GM18507 (cell line): Measurements from ENCODE around the gene WDR77.
A peak's percentile ranks its signal among the peaks of the same experiment; 100 is the strongest.

Source experiments
- DNase-seq: peaks from one replicate; pipeline ENCODE4 v3.0.0; 2011; ENCODE audit warnings: low read depth; ENCODE audit not compliant: insufficient read length; ENCODE audit errors: extremely low spot score
- FAIRE-seq: peaks from 2 replicates; lab custom pipeline; 2011; peaks lifted over from hg19 to GRCh38; lab: Jason Lieb, UNC

Gene WDR77

GRCh38 chr1:111444031-111444430 is 5.0 kb downstream of the WDR77 start:
- FAIRE-seq, result no peak
- DNase-seq, result no peak

GRCh38 chr1:111442457-111442856 is 6.6 kb downstream of the WDR77 start:
- FAIRE-seq, result no peak
- no peak for DNase-seq

GRCh38 chr1:111441573-111442192 is 7.4 kb downstream of the WDR77 start:
- DNase-seq (no peak), FAIRE-seq (no peak)

GRCh38 chr1:111439461-111440351 is 9.3 kb downstream of the WDR77 start:
- no peak for DNase-seq
- no peak for FAIRE-seq

GRCh38 chr1:111436726-111437125 is 12.3 kb downstream of the WDR77 start:
- DNase-seq, result no peak
- no peak for FAIRE-seq

- DNase-seq (no peak), FAIRE-seq (no peak)
Measured at GRCh38 chr1:111424281-111424680, 24.8 kb downstream of the WDR77 start.

- DNase-seq (no peak), FAIRE-seq (no peak)
Measured at GRCh38 chr1:111422546-111423391, 26.3 kb downstream of the WDR77 start.

GRCh38 chr1:111420377-111420776 is 28.7 kb downstream of the WDR77 start:
- FAIRE-seq (no peak), DNase-seq (no peak)

GRCh38 chr1:111419037-111419436 is 30.0 kb downstream of the WDR77 start:
- DNase-seq, result no peak
- FAIRE-seq, result no peak

GRCh38 chr1:111417755-111418154 is 31.3 kb downstream of the WDR77 start:
- no peak for DNase-seq
- FAIRE-seq, result no peak

GRCh38 chr1:111415461-111415860 is 33.6 kb downstream of the WDR77 start:
- no peak for DNase-seq
- FAIRE-seq, result no peak

GRCh38 chr1:111414756-111415155 is 34.3 kb downstream of the WDR77 start:
- DNase-seq (no peak), FAIRE-seq (no peak)

- FAIRE-seq (no peak), DNase-seq (no peak)
Measured at GRCh38 chr1:111412839-111413238, 36.2 kb downstream of the WDR77 start.

GRCh38 chr1:111407301-111407700 is 41.8 kb downstream of the WDR77 start:
- no peak for DNase-seq
- no peak for FAIRE-seq

GRCh38 chr1:111406321-111406768 is 42.7 kb downstream of the WDR77 start:
- DNase-seq (peak; percentile 22), FAIRE-seq (peak; percentile 98)

- DNase-seq, result no peak
- peak; percentile 60 for FAIRE-seq
Measured at GRCh38 chr1:111404588-111404987, 44.5 kb downstream of the WDR77 start.

GRCh38 chr1:111402083-111402482 is 47.0 kb downstream of the WDR77 start:
- FAIRE-seq (no peak), DNase-seq (no peak)

- DNase-seq (peak; percentile 18), FAIRE-seq (peak; percentile 79)
Measured at GRCh38 chr1:111399792-111400610, 49.1 kb downstream of the WDR77 start.

- FAIRE-seq (no peak), DNase-seq (no peak)
Measured at GRCh38 chr1:111392460-111392945, 56.6 kb downstream of the WDR77 start.
